Endothelial cell of umbilical vein (primary cell): ENCODE data around the gene PLXNA1. TPM values are rescaled to one million over a fixed set of nuclear protein-coding genes. Genes with fewer than 3 reads are reported as not detected.

Source experiments
- BruUV-seq: library from RNA; stranded (reverse); fragments of 400-500 nt; replicated peaks from 2 replicates; lab custom pipeline; 2021; lab: Mats Ljungman, UMichigan
- CTCF ChIA-PET: fragments of 300-600, 350-600 bp; sonication (Branson Sonifier 250); formaldehyde crosslinking; loops from one replicate; lab custom pipeline; 2021; ENCODE audit warnings: antibody characterized with exemption, inconsistent platforms; lab: Charles Lee
- POLR2A ChIA-PET: fragments of 300-600, 350-600 bp; sonication (Branson Sonifier 250); formaldehyde crosslinking; loops from one replicate; lab custom pipeline; 2021; ENCODE audit warnings: antibody characterized with exemption, inconsistent platforms; lab: Charles Lee
- DNase-seq: peaks from one replicate; pipeline ENCODE4 v3.0.0-alpha.2; 2011; ENCODE audit warnings: low read depth, low spot score
- FAIRE-seq: peaks from 2 replicates; lab custom pipeline; 2011; peaks lifted over from hg19 to GRCh38; lab: Jason Lieb, UNC
- H2AFZ ChIP-seq: 2 replicates; pipeline ENCODE4 v1.6.0; 2012; ENCODE audit warnings: low read depth, low read length, control low read depth, inconsistent platforms
- H3K27ac ChIP-seq: 2 replicates; pipeline ENCODE4 v1.5.1; 2011; ENCODE audit warnings: low read depth, mild to moderate bottlenecking, control low read depth, low read length, moderate library complexity; ENCODE audit not compliant: insufficient read depth
- H3K27me3 ChIP-seq, 2 experiments: 2 replicates each; pipeline versions ENCODE4 v1.6.0 to v1.6.1; 2011; ENCODE audit warnings: low read length in 2 of 2, mixed read lengths in 1 of 2; ENCODE audit not compliant: control insufficient read depth in 2 of 2, insufficient read depth in 2 of 2
- H3K36me3 ChIP-seq, 2 experiments: 2 replicates in 1 of 2; 3 replicates in 1 of 2; pipeline ENCODE4 v1.5.1; 2011; ENCODE audit warnings: low read length in 2 of 2, mild to moderate bottlenecking in 1 of 2, moderate library complexity in 1 of 2; ENCODE audit not compliant: control insufficient read depth in 2 of 2, insufficient read depth in 2 of 2; ENCODE audit errors: extremely low read depth in 1 of 2
- H3K4me1 ChIP-seq: 3 replicates; pipeline ENCODE4 v1.5.1; 2011; ENCODE audit warnings: mild to moderate bottlenecking, low read length; ENCODE audit not compliant: control insufficient read depth, insufficient read depth; ENCODE audit errors: extremely low read depth
- H3K4me2 ChIP-seq: 2 replicates; pipeline ENCODE4 v1.6.1; 2011; ENCODE audit warnings: low read length, control low read depth, mixed read lengths; ENCODE audit not compliant: insufficient read depth
- H3K4me3 ChIP-seq, 3 experiments: fragments of 200-600 bp in 1 of 3; sonication (generic), shearing (Covaris generic) in 1 of 3; replicated peaks in 1 of 3; 2 replicates each; pipeline ENCODE4 v1.5.1; 2011 to 2016; ENCODE audit warnings: control low read depth in 3 of 3, low read length in 3 of 3, mild to moderate bottlenecking in 2 of 3, inconsistent platforms in 1 of 3, low read depth in 1 of 3, moderate library complexity in 1 of 3; ENCODE audit not compliant: insufficient read depth in 1 of 3
- H3K79me2 ChIP-seq: 2 replicates; pipeline ENCODE4 v1.6.0; 2012; ENCODE audit warnings: low read length, inconsistent platforms; ENCODE audit not compliant: control insufficient read depth, insufficient read depth
- H3K9ac ChIP-seq: replicated peaks from 2 replicates; pipeline ENCODE3; 2011; ENCODE audit warnings: low read length, control low read depth; ENCODE audit not compliant: insufficient read depth; ENCODE audit errors: extremely low read depth
- H3K9me1 ChIP-seq: replicated peaks from 3 replicates; pipeline ENCODE4 v1.6.0; 2011; ENCODE audit warnings: mild to moderate bottlenecking, low read length; ENCODE audit not compliant: control insufficient read depth, insufficient read depth; ENCODE audit errors: extremely low read depth
- H3K9me3 ChIP-seq: replicated peaks from 2 replicates; pipeline ENCODE4 v1.5.1; 2012; ENCODE audit warnings: low read length, inconsistent platforms; ENCODE audit not compliant: control insufficient read depth, insufficient read depth
- H4K20me1 ChIP-seq: replicated peaks from 2 replicates; pipeline ENCODE3; 2011; ENCODE audit warnings: mild to moderate bottlenecking, low read length; ENCODE audit not compliant: control insufficient read depth, insufficient read depth; ENCODE audit errors: extremely low read depth
- CTCF ChIP-seq, 2 donors: IDR thresholded peaks; 1 replicate in 1 of 2; 2 replicates in 1 of 2; pipeline ENCODE4 v1.5.1; 2011; ENCODE audit warnings: low read length in 2 of 2, mild to moderate bottlenecking in 2 of 2, moderate library complexity in 2 of 2, control low read depth in 1 of 2, inconsistent platforms in 1 of 2, low read depth in 1 of 2; ENCODE audit not compliant: insufficient read depth in 1 of 2; ENCODE audit errors: extremely low read depth in 1 of 2
- EZH2 ChIP-seq: IDR thresholded peaks from 2 replicates; pipeline ENCODE4 v1.6.1; 2012; ENCODE audit warnings: borderline replicate concordance, low read depth, mild to moderate bottlenecking, moderate library complexity, low read length, inconsistent platforms; ENCODE audit not compliant: severe bottlenecking
- FOS ChIP-seq: IDR thresholded peaks from 2 replicates; pipeline ENCODE4 v1.6.1; 2011; ENCODE audit warnings: mild to moderate bottlenecking, low read length, moderate library complexity, borderline replicate concordance; ENCODE audit not compliant: insufficient read depth
- GATA2 ChIP-seq: IDR thresholded peaks from 2 replicates; pipeline ENCODE4 v1.7.0; 2011; ENCODE audit warnings: low read depth, mild to moderate bottlenecking, moderate library complexity, mixed read lengths, low read length; ENCODE audit not compliant: insufficient read length, insufficient read depth
- JUN ChIP-seq: IDR thresholded peaks from 2 replicates; pipeline ENCODE4 v1.6.1; 2011; ENCODE audit warnings: borderline replicate concordance, low read depth; ENCODE audit not compliant: insufficient read length, insufficient read depth
- MYC ChIP-seq: IDR thresholded peaks from one replicate; pipeline ENCODE4 v1.6.1; 2011; ENCODE audit warnings: mild to moderate bottlenecking, low read depth, low read length
- POLR2A ChIP-seq: IDR thresholded peaks from 2 replicates; pipeline ENCODE4 v1.6.1; 2012; ENCODE audit warnings: low read depth, mild to moderate bottlenecking, control low read depth, low read length
- POLR2AphosphoS5 ChIP-seq: IDR thresholded peaks from 2 replicates; pipeline ENCODE4 v1.6.1; 2012; ENCODE audit warnings: low read depth, mild to moderate bottlenecking, control low read depth, low read length, moderate library complexity; ENCODE audit not compliant: insufficient read depth
- dilution Hi-C: fragments of 300-500 bp; cut with MboI; formaldehyde crosslinking; loops from one replicate; pipeline ENCODE4 v1.15.0; 2019; ENCODE audit warnings: low sequenced_read_pairs; ENCODE audit not compliant: extremely low pct_ligation_motif_present
- intact Hi-C: fragments of 100-400 bp; cut with micrococcal nuclease; formaldehyde crosslinking; loops from one replicate; pipeline ENCODE4 v1.10.0; 2022
- polyA plus RNA-seq, 4 experiments: library from polyadenylated mRNA; depleted of rRNA in 3 of 4; stranded (reverse) in 3 of 4; unstranded in 1 of 4; fragments of >200 nt; gene quantifications; 2 replicates each; pipeline versions ENCODE4 v1.2.1 to v1.2.3, GENCODE V29; 2011 to 2012; ENCODE audit warnings: missing spikeins in 1 of 4
- total RNA-seq: library from RNA; stranded (reverse); gene quantifications from 2 replicates; pipeline ENCODE4 v1.2.3, GENCODE V29; 2021
- TF ChIP-seq, protein P1 (sequence below): IDR thresholded peaks from 2 replicates; pipeline ENCODE4 v1.6.1; 2011; ENCODE audit not compliant: insufficient read depth, insufficient read length

The PLXNA1 gene
- total and polyA plus RNA-seq, 2 donors (not counting 3 experiments of a cell fraction or from before 2014, with no cell fraction given): 14.1 to 18.4 TPM

- TF ChIP-seq GATA2: no peak
- TF ChIP-seq MYC: no peak
- no peak for TF ChIP-seq CTCF (IDR thresholded peaks at IDR 0.05; ENCODE audit: extremely low read depth in 1 of 2, insufficient read depth in 1 of 2, low read depth in 1 of 2, low read length in 2 of 2)
- no peak for TF ChIP-seq EZH2
- TF ChIP-seq, protein P1, sequence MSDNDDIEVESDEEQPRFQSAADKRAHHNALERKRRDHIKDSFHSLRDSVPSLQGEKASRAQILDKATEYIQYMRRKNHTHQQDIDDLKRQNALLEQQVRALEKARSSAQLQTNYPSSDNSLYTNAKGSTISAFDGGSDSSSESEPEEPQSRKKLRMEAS: no peak
- TF ChIP-seq JUN: no peak
- no peak for TF ChIP-seq FOS
- no peak for TF ChIP-seq POLR2A
- no peak for TF ChIP-seq POLR2AphosphoS5
- no TSS peak for BruUV-seq
- Histone ChIP-seq H3K36me3 (no peaks in the 10 kb centered on the region), H3K4me2 (no peak overlapping the region), H2AFZ (no peak overlapping the region), H3K4me3 (no peak overlapping the region), H4K20me1 (no peaks in the 10 kb centered on the region), H3K9me1 (no peaks in the 10 kb centered on the region), H3K79me2 (no peaks in the 10 kb centered on the region), H3K27me3 (no peaks in the 10 kb centered on the region), H3K4me1 (no peaks in the 10 kb centered on the region), H3K9ac (no peak overlapping the region), H3K27ac (no peak overlapping the region), H3K9me3 (no peaks in the 10 kb centered on the region)
- CTCF ChIA-PET: no interaction called here
- POLR2A ChIA-PET: no interaction called here
- intact Hi-C loops (no loop called here), dilution Hi-C loops (no loop called here)
- FAIRE-seq (no peak), DNase-seq (no peak)
Measured at GRCh38 chr3:126948980-126949535, 33.9 kb upstream of the PLXNA1 start.
